Jurkat, Clone E6-1 (cell line): Measurements from ENCODE around the gene SKI.
"Not testable (repeated sequence)": the region's sequence is repeated elsewhere in the genome, so short reads cannot be mapped to it uniquely, and the experiment has no call there.

Source experiments
- DNase-seq: peaks from one replicate; pipeline ENCODE4 v3.0.0-alpha.2; 2011; ENCODE audit warnings: low read depth, low spot score
- H3K4me3 ChIP-seq: 2 replicates; pipeline ENCODE4 v1.5.1; 2011; ENCODE audit warnings: mild to moderate bottlenecking, low read length, control low read depth, moderate library complexity

SKI gene

GRCh38 chr1:2283991-2284895 is 56.1 kb downstream of the SKI start:
- DNase-seq = no peak
- H3K4me3 ChIP-seq = no peak overlapping the region

- H3K4me3 ChIP-seq = no peak overlapping the region
- DNase-seq = no peak
Observed at GRCh38 chr1:2284932-2285331, 56.8 kb downstream of the SKI start.

GRCh38 chr1:2286923-2287322 is 58.8 kb downstream of the SKI start:
- DNase-seq = no peak
- H3K4me3 ChIP-seq = no peak overlapping the region

- no peak overlapping the region for H3K4me3 ChIP-seq
- DNase-seq = no peak
Observed at GRCh38 chr1:2287649-2288048, 59.5 kb downstream of the SKI start.

GRCh38 chr1:2288311-2288710 is 60.2 kb downstream of the SKI start:
- no peak overlapping the region for H3K4me3 ChIP-seq

GRCh38 chr1:2288816-2289536 is 60.9 kb downstream of the SKI start:
- no peak overlapping the region for H3K4me3 ChIP-seq
- no peak for DNase-seq

More at GRCh38 chr1:2288311-2288710, 60.2 kb downstream of the SKI start:
- no peak for DNase-seq

- H3K4me3 ChIP-seq = no peak overlapping the region
- no peak for DNase-seq
Observed at GRCh38 chr1:2289607-2290006, 61.5 kb downstream of the SKI start.

- H3K4me3 ChIP-seq = peak overlapping the region; percentile 15
- DNase-seq = no peak
Observed at GRCh38 chr1:2290171-2290578, 62.1 kb downstream of the SKI start.

- peak; percentile 65 for DNase-seq
- peak overlapping the region; percentile 15 for H3K4me3 ChIP-seq
Observed at GRCh38 chr1:2290595-2291510, 62.7 kb downstream of the SKI start.

GRCh38 chr1:2291577-2291976 is 63.5 kb downstream of the SKI start:
- no peak overlapping the region for H3K4me3 ChIP-seq
- no peak for DNase-seq

GRCh38 chr1:2292725-2293450 is 64.8 kb downstream of the SKI start:
- H3K4me3 ChIP-seq = no peak overlapping the region
- DNase-seq = no peak

GRCh38 chr1:2294033-2294724 is 66.1 kb downstream of the SKI start:
- H3K4me3 ChIP-seq = no peak overlapping the region
- DNase-seq = no peak

GRCh38 chr1:2294725-2295078 is 66.6 kb downstream of the SKI start:
- DNase-seq = no peak
- H3K4me3 ChIP-seq = no peak overlapping the region

GRCh38 chr1:2295526-2295925 is 67.4 kb downstream of the SKI start:
- no peak for DNase-seq
- H3K4me3 ChIP-seq = no peak overlapping the region

- not testable (repeated sequence) for DNase-seq, H3K4me3 ChIP-seq
Observed at GRCh38 chr1:2296211-2296610, 68.1 kb downstream of the SKI start.

GRCh38 chr1:2296614-2297013 is 68.5 kb downstream of the SKI start:
- no peak overlapping the region for H3K4me3 ChIP-seq

GRCh38 chr1:2297246-2298011 is 69.3 kb downstream of the SKI start:
- no peak overlapping the region for H3K4me3 ChIP-seq
- no peak for DNase-seq

More at GRCh38 chr1:2296614-2297013, 68.5 kb downstream of the SKI start:
- DNase-seq = no peak

GRCh38 chr1:2298685-2299084 is 70.6 kb downstream of the SKI start:
- no peak for DNase-seq
- H3K4me3 ChIP-seq = no peak overlapping the region
